GM21381 (cell line): ENCODE results near the gene C1orf105.
"Not testable (repeated sequence)": the region's sequence is repeated elsewhere in the genome, so short reads cannot be mapped to it uniquely, and the experiment has no call there.

ENCODE experiments used
- ATAC-seq: cut with Tn5 transposase; IDR thresholded peaks from one replicate; pipeline ENCODE4 v1.9.1; 2021; ENCODE audit warnings: mild to moderate bottlenecking, moderate library complexity; ENCODE audit not compliant: unreplicated experiment

The C1orf105 gene

GRCh38 chr1:172423336-172423735, 2.9 kb downstream of the C1orf105 start:
- no peak for ATAC-seq

GRCh38 chr1:172425339-172425738, 4.9 kb downstream of the C1orf105 start:
- ATAC-seq: no peak

GRCh38 chr1:172427191-172427590, 6.7 kb downstream of the C1orf105 start:
- no peak for ATAC-seq

- no peak for ATAC-seq
Observed at GRCh38 chr1:172429331-172430127, 9.0 kb downstream of the C1orf105 start.

GRCh38 chr1:172430128-172430454, 9.6 kb downstream of the C1orf105 start:
- no peak for ATAC-seq

- no peak for ATAC-seq
Observed at GRCh38 chr1:172431204-172431603, 10.7 kb downstream of the C1orf105 start.

- ATAC-seq: no peak
Observed at GRCh38 chr1:172431721-172432192, 11.3 kb downstream of the C1orf105 start.

- not testable (repeated sequence) for ATAC-seq
Observed at GRCh38 chr1:172437183-172437582, 16.7 kb downstream of the C1orf105 start.

- ATAC-seq: no peak
Observed at GRCh38 chr1:172442404-172442803, 21.9 kb downstream of the C1orf105 start.

GRCh38 chr1:172442843-172443565, 22.5 kb downstream of the C1orf105 start:
- no peak for ATAC-seq

- ATAC-seq: peak; percentile 99
Observed at GRCh38 chr1:172443666-172444453, 23.4 kb downstream of the C1orf105 start, which contains the start of gene PIGC. PIGC (minus strand) TSS chr1:172444069; CDS start chr1:172442622, 1,447 bp downstream.

- ATAC-seq: no peak
Observed at GRCh38 chr1:172446547-172446946, 26.1 kb downstream of the C1orf105 start.

GRCh38 chr1:172447641-172448040, 27.2 kb downstream of the C1orf105 start:
- ATAC-seq: no peak

GRCh38 chr1:172448995-172449584, 28.6 kb downstream of the C1orf105 start:
- no peak for ATAC-seq

GRCh38 chr1:172449585-172450523, 29.4 kb downstream of the C1orf105 start:
- ATAC-seq: peak; percentile 74

- no peak for ATAC-seq
Observed at GRCh38 chr1:172450524-172450885, 30.0 kb downstream of the C1orf105 start.

GRCh38 chr1:172451002-172451443, 30.5 kb downstream of the C1orf105 start:
- ATAC-seq: no peak

- no peak for ATAC-seq
Observed at GRCh38 chr1:172452536-172453152, 32.2 kb downstream of the C1orf105 start.

- ATAC-seq: no peak
Observed at GRCh38 chr1:172453153-172453545, 32.7 kb downstream of the C1orf105 start.
